DND-41 (cell line): ENCODE results near the gene KLF13.

ENCODE experiments used
- CTCF ChIP-seq: IDR thresholded peaks from 2 replicates; pipeline ENCODE4 v1.5.1; 2012; ENCODE audit warnings: borderline replicate concordance, low read length, moderate library complexity, mild to moderate bottlenecking; ENCODE audit not compliant: poor library complexity, severe bottlenecking; ENCODE audit errors: extremely low read depth
- EZH2 ChIP-seq: IDR thresholded peaks from 3 replicates; pipeline ENCODE4 v1.6.1; 2012; ENCODE audit warnings: borderline replicate concordance, low read depth, mild to moderate bottlenecking, moderate library complexity, low read length, inconsistent platforms; ENCODE audit not compliant: severe bottlenecking

GRCh38 chr15:31427411-31427810 is 100.8 kb downstream of the KLF13 start:
- TF ChIP-seq CTCF, result no peak
- TF ChIP-seq EZH2, result no peak
